Ascending aorta (tissue), 2 donors: ENCODE measurements around the gene CHRM3. TPM values are rescaled to one million over a fixed set of nuclear protein-coding genes. Genes with fewer than 3 reads are reported as not detected.
A peak's percentile ranks its signal among the peaks of the same experiment; 100 is the strongest.

Source experiments
- DNase-seq, 2 donors: peaks; one replicate each; pipeline ENCODE4 v3.0.0-alpha.2; 2019; ENCODE audit warnings: low spot score in 2 of 2
- H3K27ac ChIP-seq, 2 donors: fragments of 200-600 bp; sonication (generic); one replicate each; pipeline ENCODE4 v1.5.1; 2016 to 2017; ENCODE audit warnings: mild to moderate bottlenecking in 1 of 2
- H3K27me3 ChIP-seq: fragments of 200-600 bp; sonication (generic); one replicate; pipeline ENCODE4 v1.5.1; 2017
- H3K36me3 ChIP-seq, 2 donors: fragments of 200-600 bp; sonication (generic); one replicate each; pipeline ENCODE4 v1.5.1; 2016
- H3K4me1 ChIP-seq, 2 donors: fragments of 200-600 bp; sonication (generic); one replicate each; pipeline ENCODE4 v1.5.1; 2016 to 2017; ENCODE audit warnings: mild to moderate bottlenecking in 1 of 2
- H3K4me3 ChIP-seq, 2 donors: fragments of 200-600 bp; sonication (generic); one replicate each; pipeline ENCODE4 v1.5.1; 2016 to 2017; ENCODE audit warnings: mild to moderate bottlenecking in 1 of 2
- H3K9me3 ChIP-seq, 2 donors: fragments of 200-600 bp; sonication (generic); one replicate each; pipeline ENCODE4 v1.5.1; 2016
- intact Hi-C: fragments of 100-400 bp; cut with DNase I; formaldehyde crosslinking; loops from one replicate; pipeline ENCODE4 v1.15.1; 2023
- total RNA-seq: library from RNA; depleted of rRNA; stranded (reverse); fragments of >200 nt; gene quantifications from one replicate; pipeline ENCODE4 v1.1.0, GENCODE V29; 2016
- TF ChIP-seq, protein P1 (sequence below), 3 experiments: fragments of 200-600 bp in 2 of 3; fragments of 450-650 bp in 1 of 3; sonication (generic) in 2 of 3; IDR thresholded peaks; one replicate each; pipeline ENCODE4 v1.5.1; 2016 to 2019; ENCODE audit warnings: antibody characterized with exemption in 3 of 3, mild to moderate bottlenecking in 1 of 3, moderate library complexity in 1 of 3

The CHRM3 gene
- 0.85 TPM for total RNA-seq

DNA sequence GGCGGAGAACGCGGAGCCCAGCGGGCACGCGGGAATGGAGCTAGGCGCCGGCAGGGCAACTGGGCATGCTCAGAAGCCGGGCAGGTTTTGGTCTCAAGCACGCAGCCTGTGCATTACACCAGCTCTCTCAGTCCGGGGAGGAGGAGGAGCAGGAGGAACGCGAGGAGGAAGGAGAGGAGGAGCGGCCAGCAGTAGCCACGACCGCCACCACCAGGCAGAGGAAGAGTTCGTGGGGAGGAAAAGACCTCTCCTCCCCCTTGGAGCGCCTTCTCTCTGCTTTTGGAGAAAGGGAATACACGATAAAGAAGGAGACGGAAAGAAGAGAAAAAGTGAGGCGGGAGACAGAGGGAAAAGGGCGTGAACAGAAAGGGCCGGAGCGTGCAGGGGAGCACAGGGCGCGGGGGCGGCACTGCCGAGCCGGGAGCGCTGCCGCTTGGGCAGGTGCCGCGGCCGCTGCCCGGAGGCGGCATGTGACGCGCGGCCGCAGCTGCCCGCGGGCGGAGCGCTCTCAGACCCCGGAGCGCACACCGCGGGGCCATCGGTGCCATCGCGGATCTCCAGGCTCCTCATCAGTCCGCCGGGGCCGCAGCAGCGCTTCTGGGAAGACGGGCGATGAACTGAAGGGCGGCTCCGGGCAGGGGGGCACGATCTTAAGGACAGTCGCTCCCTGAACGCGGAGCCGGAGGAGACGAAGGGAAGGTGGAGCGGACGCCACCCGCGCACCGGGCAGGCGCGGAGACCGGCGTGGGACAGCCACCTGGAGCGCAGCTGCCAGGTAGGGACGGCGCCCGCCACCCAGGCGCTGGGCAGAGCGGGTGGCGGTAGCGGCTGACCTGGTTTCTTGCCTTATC lies at the start of gene CHRM3:
TSS of gene CHRM3 (plus strand) at position 116 of the 851 bp plus-strand sequence. CDS start 520,884 bp downstream, outside the sequence.
- Histone ChIP-seq H3K4me1 (peaks cover 0 to 3% of the 10 kb centered on the region in 2 donors), H3K9me3 (no peaks in the 10 kb centered on the region), H3K4me3 (peak within 1 kb of the TSS; percentile 47 to 53), H3K27ac (no peak within 1 kb of the TSS), H3K27me3 (no peaks in the 10 kb centered on the region), H3K36me3 (no peaks in the 10 kb centered on the region)
- TF ChIP-seq, protein P1, sequence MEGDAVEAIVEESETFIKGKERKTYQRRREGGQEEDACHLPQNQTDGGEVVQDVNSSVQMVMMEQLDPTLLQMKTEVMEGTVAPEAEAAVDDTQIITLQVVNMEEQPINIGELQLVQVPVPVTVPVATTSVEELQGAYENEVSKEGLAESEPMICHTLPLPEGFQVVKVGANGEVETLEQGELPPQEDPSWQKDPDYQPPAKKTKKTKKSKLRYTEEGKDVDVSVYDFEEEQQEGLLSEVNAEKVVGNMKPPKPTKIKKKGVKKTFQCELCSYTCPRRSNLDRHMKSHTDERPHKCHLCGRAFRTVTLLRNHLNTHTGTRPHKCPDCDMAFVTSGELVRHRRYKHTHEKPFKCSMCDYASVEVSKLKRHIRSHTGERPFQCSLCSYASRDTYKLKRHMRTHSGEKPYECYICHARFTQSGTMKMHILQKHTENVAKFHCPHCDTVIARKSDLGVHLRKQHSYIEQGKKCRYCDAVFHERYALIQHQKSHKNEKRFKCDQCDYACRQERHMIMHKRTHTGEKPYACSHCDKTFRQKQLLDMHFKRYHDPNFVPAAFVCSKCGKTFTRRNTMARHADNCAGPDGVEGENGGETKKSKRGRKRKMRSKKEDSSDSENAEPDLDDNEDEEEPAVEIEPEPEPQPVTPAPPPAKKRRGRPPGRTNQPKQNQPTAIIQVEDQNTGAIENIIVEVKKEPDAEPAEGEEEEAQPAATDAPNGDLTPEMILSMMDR (IDR thresholded peaks at IDR 0.05), result no peak
- no peak for DNase-seq
- intact Hi-C loops, result no loop called here

DNA sequence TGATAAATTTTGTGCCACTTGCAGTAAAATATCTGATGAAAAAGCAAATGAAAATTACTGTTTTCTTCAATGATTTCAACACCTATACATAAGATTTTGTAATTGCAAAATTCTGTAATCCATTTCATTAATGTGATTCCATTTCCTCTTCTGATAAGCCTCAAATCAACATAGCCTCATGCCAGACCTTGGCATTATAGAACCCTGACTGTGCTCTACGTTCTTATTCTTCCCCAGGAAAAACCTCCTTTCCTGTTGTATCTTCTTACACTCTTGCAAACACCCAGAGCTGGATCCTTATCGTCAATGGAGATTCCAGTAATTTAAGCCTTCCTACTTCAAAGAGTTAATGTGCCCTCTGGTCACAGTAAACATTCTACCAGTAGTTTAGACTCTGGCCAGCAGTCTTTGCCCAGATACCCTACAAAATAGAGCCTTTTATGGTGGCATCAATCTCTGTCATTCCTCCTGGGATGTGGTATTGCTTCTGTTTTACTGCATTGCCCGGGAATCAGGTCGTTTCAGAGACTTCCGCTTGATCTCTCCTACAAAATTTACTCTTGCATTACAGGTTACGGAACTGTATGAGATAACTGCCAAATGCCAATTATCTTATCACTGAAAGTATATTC lies 48.5 kb upstream of the CHRM3 start:
- TF ChIP-seq, protein P1 (IDR thresholded peaks at IDR 0.05), result no peak
- DNase-seq, result no peak
- Histone ChIP-seq H3K36me3 (no peaks in the 10 kb centered on the region), H3K4me1 (no peaks in the 10 kb centered on the region), H3K9me3 (no peaks in the 10 kb centered on the region), H3K4me3 (no peak overlapping the region), H3K27ac (no peak overlapping the region), H3K27me3 (no peaks in the 10 kb centered on the region)
- intact Hi-C loops, result no loop called here

DNA sequence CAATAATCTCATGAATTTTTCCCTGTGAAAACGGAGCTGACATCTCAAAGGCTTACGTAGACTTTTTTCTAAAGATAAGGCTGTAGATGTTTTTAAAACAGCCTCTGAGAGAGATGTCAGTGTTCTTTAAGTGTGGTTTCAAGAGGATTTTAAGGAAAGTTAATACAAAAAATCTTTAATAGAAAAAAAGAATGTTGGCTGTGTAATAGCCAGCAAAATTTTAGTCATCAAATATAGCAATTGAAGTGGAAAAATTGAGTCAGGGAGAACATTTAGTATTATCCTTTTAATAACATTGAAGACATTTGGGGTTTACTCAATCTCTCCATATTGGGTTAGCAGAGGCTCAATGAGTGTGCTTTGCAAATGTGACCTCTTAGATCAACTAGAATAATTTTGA lies 38.6 kb upstream of the CHRM3 start:
- Histone ChIP-seq H3K27ac (no peak overlapping the region), H3K4me1 (no peaks in the 10 kb centered on the region), H3K4me3 (no peak overlapping the region), H3K27me3 (no peaks in the 10 kb centered on the region), H3K9me3 (no peaks in the 10 kb centered on the region), H3K36me3 (no peaks in the 10 kb centered on the region)
- intact Hi-C loops, result no loop called here
- no peak for DNase-seq
- TF ChIP-seq, protein P1 (IDR thresholded peaks at IDR 0.05), result no peak

- Histone ChIP-seq H3K36me3 (no peaks in the 10 kb centered on the region), H3K27ac (no peak overlapping the region)
- intact Hi-C loops, result no loop called here
Observed at GRCh38 chr1:239348635-239349353, 37.6 kb upstream of the CHRM3 start.

DNA sequence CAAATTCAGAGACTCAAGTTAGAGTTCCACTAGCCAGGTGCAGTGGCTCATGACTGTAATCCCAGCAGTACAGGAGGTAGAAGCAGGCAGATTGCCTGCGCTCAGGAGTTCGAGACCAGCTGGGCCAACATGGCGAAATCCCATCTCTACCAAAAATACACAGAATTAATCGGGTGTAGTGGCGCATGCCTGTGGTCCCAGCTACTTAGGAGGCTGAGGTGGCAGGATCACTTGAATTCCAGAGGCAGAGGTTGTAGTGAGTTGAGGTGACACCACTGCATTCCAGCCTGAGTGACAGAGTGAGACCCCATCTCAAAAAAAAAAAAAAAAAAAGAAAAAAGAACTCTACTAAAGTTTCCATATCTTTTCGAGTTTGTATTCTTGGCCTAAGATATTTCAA lies 36.7 kb upstream of the CHRM3 start:
- TF ChIP-seq, protein P1 (IDR thresholded peaks at IDR 0.05), result no peak
- no peaks in the 10 kb centered on the region for H3K27me3 ChIP-seq
- no peaks in the 10 kb centered on the region for H3K36me3 ChIP-seq
- H3K4me3 ChIP-seq, result no peak overlapping the region
- H3K27ac ChIP-seq, result no peak overlapping the region
- intact Hi-C loops, result no loop called here
- DNase-seq, result no peak
- no peaks in the 10 kb centered on the region for H3K4me1 ChIP-seq
- no peaks in the 10 kb centered on the region for H3K9me3 ChIP-seq

More at GRCh38 chr1:239348635-239349353, 37.6 kb upstream of the CHRM3 start:
- Histone ChIP-seq H3K27me3 (no peaks in the 10 kb centered on the region), H3K4me1 (no peaks in the 10 kb centered on the region), H3K9me3 (no peaks in the 10 kb centered on the region), H3K4me3 (no peak overlapping the region)
- TF ChIP-seq, protein P1 (IDR thresholded peaks at IDR 0.05), result no peak
- no peak for DNase-seq
